Sigmoid colon (tissue), 4 donors: Measurements from ENCODE around the gene HIVEP1.

Source experiments
- EP300 ChIP-seq, 4 donors: sonication (generic); formaldehyde crosslinking; IDR thresholded peaks; one replicate each; pipeline ENCODE4 v1.6.1; 2017; ENCODE audit warnings: antibody characterized with exemption in 4 of 4
- TF ChIP-seq, protein P1 (sequence below), 4 experiments: fragments of 450-650 bp in 3 of 4; fragments of 200-600 bp in 1 of 4; IDR thresholded peaks; one replicate each; pipeline ENCODE4 v1.5.1; 2016 to 2019; ENCODE audit warnings: antibody characterized with exemption in 4 of 4, mild to moderate bottlenecking in 3 of 4, moderate library complexity in 2 of 4

DNA sequence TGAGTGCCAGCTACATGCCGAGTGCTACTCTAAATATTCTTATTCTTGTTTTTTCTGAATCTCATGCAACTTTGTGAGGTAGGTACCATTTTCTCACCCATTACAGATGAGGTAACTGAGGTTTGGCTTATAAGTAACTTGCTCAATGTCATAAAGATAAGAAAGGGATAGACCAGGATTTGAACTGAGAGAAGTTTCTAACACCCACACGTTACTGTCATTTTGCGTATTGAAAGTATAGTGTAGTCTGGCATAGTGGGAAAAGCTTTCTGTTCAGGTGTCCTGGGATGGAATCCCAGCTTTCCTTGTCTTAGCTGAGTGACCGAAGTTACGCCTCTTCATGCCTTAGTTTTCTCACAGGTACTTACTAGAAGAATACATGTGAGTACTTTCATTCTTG, 50.5 kb downstream of the HIVEP1 start:
- TF ChIP-seq, protein P1, sequence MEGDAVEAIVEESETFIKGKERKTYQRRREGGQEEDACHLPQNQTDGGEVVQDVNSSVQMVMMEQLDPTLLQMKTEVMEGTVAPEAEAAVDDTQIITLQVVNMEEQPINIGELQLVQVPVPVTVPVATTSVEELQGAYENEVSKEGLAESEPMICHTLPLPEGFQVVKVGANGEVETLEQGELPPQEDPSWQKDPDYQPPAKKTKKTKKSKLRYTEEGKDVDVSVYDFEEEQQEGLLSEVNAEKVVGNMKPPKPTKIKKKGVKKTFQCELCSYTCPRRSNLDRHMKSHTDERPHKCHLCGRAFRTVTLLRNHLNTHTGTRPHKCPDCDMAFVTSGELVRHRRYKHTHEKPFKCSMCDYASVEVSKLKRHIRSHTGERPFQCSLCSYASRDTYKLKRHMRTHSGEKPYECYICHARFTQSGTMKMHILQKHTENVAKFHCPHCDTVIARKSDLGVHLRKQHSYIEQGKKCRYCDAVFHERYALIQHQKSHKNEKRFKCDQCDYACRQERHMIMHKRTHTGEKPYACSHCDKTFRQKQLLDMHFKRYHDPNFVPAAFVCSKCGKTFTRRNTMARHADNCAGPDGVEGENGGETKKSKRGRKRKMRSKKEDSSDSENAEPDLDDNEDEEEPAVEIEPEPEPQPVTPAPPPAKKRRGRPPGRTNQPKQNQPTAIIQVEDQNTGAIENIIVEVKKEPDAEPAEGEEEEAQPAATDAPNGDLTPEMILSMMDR (IDR thresholded peaks at IDR 0.05): no peak
- TF ChIP-seq EP300 (IDR thresholded peaks at IDR 0.05): no peak
